Neural crest cell (in vitro differentiated cells): ENCODE measurements around the gene TMEM94. TPM values are rescaled to one million over a fixed set of nuclear protein-coding genes. Genes with fewer than 3 reads are reported as not detected.

ENCODE experiments used
- DNase-seq: peaks from one replicate; pipeline ENCODE4 v3.0.0; 2021; ENCODE audit warnings: low read depth, mixed read lengths, low spot score
- H3K27ac Mint-ChIP-seq: one replicate; pipeline ENCODE4 v1.8.0; 2021; ENCODE audit warnings: mild to moderate bottlenecking, mixed read lengths; ENCODE audit not compliant: unreplicated experiment
- H3K27me3 Mint-ChIP-seq: 2 replicates; pipeline ENCODE4 v1.8.0; 2021; ENCODE audit warnings: low read depth, mild to moderate bottlenecking, mixed read lengths
- H3K36me3 Mint-ChIP-seq: 2 replicates; pipeline ENCODE4 v1.8.0; 2021; ENCODE audit warnings: low read depth, mild to moderate bottlenecking, mixed read lengths
- H3K4me1 Mint-ChIP-seq: 2 replicates; pipeline ENCODE4 v1.8.0; 2021; ENCODE audit warnings: mixed read lengths
- H3K4me3 Mint-ChIP-seq: one replicate; pipeline ENCODE4 v1.8.0; 2021; ENCODE audit warnings: mild to moderate bottlenecking, mixed read lengths
- H3K9me3 Mint-ChIP-seq: 2 replicates; pipeline ENCODE4 v1.8.0; 2021; ENCODE audit warnings: mixed read lengths
- long read RNA-seq: library from polyadenylated mRNA; unstranded; transcript quantifications from one replicate; pipeline ENCODE4 v2.0.0, GENCODE V29; 2020
- total RNA-seq: library from RNA; stranded (reverse); gene quantifications from 2 replicates; pipeline ENCODE4 v1.2.1, GENCODE V29; 2021
- TF ChIP-seq, protein P1 (sequence below): fragments of 200-600 bp; sonication (generic); conservative IDR thresholded peaks from 2 replicates; pipeline ENCODE4 v1.5.0; 2021; ENCODE audit warnings: antibody characterized with exemption, mild to moderate bottlenecking

Gene TMEM94
- 117 and 131 TPM in 2 replicates for total RNA-seq
- long read RNA-seq, partial matches to known transcripts = 2 of 3 reads
- long read RNA-seq, other reads (novel, unspliced or antisense) = 1 of 3 reads

DNA sequence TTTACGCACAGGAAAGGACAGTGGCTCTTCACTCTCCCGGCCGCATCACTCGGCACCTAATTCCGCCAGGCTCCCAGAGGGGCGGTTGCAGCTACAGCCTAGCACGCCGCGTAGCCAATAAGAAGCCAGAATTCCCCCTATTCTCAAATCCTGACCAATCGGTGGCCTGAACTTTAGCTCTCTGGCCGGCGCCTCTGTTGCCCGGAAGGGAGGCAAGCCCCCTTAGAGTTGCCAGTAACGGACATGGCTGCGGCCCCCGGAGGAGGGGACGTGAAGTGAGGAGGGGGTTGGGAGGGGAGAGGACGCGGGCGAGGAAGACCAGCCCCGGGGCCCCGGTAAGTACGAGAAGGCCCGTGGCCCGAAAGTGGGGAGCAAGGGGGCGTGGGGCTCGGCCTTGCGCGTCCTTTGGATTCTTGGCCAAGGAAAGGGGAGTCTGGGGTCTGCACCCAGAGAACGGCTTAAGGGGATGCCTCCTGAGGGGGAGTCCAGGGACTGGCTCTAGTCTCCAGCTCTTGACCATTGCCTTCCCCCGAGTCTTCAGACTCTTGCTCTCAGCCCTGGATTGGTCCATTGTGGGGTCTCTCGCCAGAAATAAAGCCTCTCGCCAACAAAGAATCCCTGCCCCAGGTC lies at the start of gene TMEM94:
Gene TMEM94, plus strand, starts transcription at position 219 of the 630 bp plus-strand sequence. CDS start 15,271 bp downstream, outside the sequence.
- DNase-seq = peak; percentile 86
- Mint-ChIP-seq H3K4me3 (peak within 1 kb of the TSS; percentile 94), H3K4me1 (peaks cover 56% of the 10 kb centered on the region), H3K27me3 (no peaks in the 10 kb centered on the region), H3K9me3 (no peaks in the 10 kb centered on the region), H3K27ac (peak within 1 kb of the TSS; percentile 95), H3K36me3 (no peaks in the 10 kb centered on the region)
- TF ChIP-seq, protein P1, sequence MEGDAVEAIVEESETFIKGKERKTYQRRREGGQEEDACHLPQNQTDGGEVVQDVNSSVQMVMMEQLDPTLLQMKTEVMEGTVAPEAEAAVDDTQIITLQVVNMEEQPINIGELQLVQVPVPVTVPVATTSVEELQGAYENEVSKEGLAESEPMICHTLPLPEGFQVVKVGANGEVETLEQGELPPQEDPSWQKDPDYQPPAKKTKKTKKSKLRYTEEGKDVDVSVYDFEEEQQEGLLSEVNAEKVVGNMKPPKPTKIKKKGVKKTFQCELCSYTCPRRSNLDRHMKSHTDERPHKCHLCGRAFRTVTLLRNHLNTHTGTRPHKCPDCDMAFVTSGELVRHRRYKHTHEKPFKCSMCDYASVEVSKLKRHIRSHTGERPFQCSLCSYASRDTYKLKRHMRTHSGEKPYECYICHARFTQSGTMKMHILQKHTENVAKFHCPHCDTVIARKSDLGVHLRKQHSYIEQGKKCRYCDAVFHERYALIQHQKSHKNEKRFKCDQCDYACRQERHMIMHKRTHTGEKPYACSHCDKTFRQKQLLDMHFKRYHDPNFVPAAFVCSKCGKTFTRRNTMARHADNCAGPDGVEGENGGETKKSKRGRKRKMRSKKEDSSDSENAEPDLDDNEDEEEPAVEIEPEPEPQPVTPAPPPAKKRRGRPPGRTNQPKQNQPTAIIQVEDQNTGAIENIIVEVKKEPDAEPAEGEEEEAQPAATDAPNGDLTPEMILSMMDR = no peak

DNA sequence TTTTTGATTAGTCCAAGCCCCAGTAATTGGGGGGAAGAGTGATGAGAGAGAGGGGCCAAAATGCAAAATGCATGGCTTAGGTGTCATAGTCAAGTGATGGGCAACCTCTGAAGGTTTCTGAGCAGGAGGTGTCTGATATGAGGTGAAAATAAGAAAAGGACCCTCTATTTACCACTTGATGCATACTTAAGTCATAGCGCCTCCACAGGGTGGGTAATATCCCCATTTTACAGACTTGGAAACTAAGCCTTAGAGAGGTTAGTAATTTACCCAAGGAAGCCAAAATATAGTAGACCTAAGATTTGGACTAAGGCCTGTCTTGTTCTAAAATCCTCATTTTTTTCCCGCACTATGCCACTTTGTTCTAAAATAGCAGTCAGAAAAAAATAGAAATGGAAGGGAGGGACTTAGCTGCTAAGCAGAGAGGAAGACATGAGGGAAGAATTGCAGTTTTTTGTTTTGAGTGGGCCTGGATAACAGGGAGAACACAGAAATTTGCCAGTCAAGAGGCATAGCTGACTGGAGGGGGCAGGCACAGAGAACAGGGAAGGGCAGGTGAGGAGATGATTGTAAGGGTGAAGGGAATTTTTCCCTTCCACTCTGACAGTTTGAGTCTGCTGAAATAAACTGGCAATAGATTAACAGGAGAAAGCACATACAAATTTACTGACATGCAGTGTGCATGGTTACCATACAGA lies 48.6 kb upstream of the TMEM94 start:
- Mint-ChIP-seq H3K9me3 (no peaks in the 10 kb centered on the region), H3K27me3 (peaks cover 41% of the 10 kb centered on the region), H3K4me3 (peak overlapping the region; percentile 32), H3K36me3 (no peaks in the 10 kb centered on the region), H3K4me1 (peaks cover 35% of the 10 kb centered on the region), H3K27ac (no peak overlapping the region)
- DNase-seq = no peak
- TF ChIP-seq, protein P1 = no peak

DNA sequence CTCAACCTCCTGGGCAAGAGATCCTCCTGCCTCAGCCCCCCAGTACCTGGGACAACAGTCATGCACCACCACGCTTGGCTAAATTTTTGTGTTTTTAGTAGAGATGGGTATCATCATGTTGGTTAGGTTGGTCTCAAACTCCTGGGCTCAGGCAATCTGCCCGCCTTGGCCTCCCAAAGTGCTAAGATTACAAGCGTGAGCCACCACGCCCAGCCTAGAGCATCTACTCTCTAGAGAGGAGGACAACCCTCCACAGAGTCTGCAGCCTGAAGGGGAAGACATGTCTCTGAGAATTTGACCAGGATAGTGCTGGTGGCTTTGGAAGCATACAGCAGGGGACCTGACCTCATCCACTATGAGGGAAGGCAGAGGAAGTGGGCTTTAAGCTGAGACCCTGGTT lies 46.3 kb upstream of the TMEM94 start:
- Mint-ChIP-seq H3K27ac (no peak overlapping the region), H3K9me3 (no peaks in the 10 kb centered on the region), H3K4me3 (no peak overlapping the region), H3K36me3 (no peaks in the 10 kb centered on the region), H3K4me1 (peaks cover 22% of the 10 kb centered on the region), H3K27me3 (peaks cover 58% of the 10 kb centered on the region)
- TF ChIP-seq, protein P1 = no peak
- no peak for DNase-seq

DNA sequence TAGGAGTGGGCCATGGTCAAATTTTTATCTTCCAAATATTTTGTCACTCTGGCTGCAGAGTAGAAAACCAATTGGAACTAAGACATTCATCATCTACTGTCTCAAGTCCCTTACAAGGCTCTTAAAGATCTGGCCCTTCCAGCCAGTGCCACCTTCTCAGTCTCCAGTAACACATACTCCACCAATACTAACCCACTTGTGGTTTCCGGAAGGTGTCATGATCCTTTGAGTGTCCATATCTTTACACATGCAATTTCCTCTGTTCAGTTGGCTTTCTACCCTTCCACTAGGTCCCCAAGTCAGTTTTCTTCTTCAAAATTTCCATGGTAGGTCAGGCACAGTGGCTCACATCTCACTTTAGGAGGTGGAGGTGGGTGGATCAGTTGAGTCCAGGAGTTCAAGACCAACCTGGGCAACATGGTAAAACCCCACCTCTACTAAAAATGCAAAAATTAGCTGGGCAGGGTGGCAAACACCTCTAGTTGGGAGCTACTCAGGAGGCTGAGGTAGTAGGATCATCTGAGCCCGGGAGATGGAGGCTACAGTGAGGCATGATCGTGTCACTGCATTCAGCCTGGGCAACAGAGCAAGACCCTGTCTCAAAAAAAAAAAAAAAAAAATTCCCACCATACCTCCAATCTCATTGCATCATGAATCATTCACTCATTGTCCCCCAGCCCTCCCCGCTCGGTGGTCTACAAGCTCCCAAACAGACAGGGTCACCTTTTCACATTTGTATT lies 44.9 kb upstream of the TMEM94 start:
- Mint-ChIP-seq H3K9me3 (no peaks in the 10 kb centered on the region), H3K4me3 (no peak overlapping the region), H3K27ac (no peak overlapping the region), H3K27me3 (peaks cover 71% of the 10 kb centered on the region), H3K4me1 (peaks cover 13% of the 10 kb centered on the region), H3K36me3 (no peaks in the 10 kb centered on the region)
- no peak for DNase-seq
- TF ChIP-seq, protein P1 = no peak

DNA sequence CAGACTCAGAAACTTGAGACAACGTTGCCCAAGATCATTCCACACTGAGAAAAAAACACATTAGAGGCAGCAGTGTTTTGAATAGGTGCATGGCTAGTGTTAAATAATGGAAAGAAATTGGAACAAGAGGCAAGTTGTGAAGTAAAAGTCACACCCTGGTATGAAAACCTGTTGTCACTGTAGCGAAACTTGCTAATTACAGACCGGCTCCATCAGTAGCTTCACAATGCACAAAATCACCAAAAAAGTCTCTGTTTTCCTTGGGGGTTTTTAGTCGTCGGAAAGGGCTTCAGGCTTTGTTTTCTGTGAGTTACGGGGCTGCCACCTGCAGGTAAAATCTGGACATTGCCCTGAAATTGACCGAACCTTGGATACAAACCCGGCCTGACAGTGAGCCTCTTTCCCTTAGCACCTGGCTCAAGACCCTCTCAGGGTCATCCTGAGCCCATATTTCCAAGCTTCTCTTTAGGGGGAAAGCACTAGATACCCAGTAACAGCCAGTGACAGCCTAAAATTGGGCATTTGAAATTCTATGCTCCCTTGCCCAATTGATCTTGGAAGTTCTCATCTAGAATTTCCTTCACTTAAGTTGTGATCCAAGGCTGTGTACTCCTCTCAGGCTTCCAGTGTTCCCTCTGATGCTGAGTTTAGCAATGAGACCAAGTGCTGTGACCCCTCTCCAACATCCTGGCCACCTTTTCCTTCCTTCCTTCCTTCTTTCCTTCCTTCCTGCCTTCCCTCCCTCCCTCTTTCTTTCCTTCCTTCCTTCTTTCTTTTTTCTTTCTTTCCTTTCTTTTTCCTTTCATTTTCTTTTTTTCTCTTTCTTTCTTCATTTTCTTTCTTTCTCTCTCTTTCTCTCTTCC lies 43.7 kb upstream of the TMEM94 start:
- peak; percentile 64 for DNase-seq
- TF ChIP-seq, protein P1 = peak; percentile 88
- no peaks in the 10 kb centered on the region for H3K36me3 Mint-ChIP-seq
- peaks cover 68% of the 10 kb centered on the region for H3K27me3 Mint-ChIP-seq
- H3K27ac Mint-ChIP-seq = no peak overlapping the region
- H3K9me3 Mint-ChIP-seq = no peaks in the 10 kb centered on the region
- peaks cover 10% of the 10 kb centered on the region for H3K4me1 Mint-ChIP-seq
- H3K4me3 Mint-ChIP-seq = peak overlapping the region; percentile 70
